Mesothelial cell of epicardium (in vitro differentiated cells): ENCODE data around the gene RB1. TPM values are rescaled to one million over a fixed set of nuclear protein-coding genes. Genes with fewer than 3 reads are reported as not detected.

Experiments used
- DNase-seq, 2 experiments: peaks; one replicate each; pipeline ENCODE4 v3.0.0; 2021; ENCODE audit warnings: low spot score in 2 of 2; ENCODE audit not compliant: unreplicated experiment in 2 of 2
- H3K27ac Mint-ChIP-seq: 2 replicates; pipeline ENCODE4 v1.8.0; 2021; ENCODE audit warnings: mixed read lengths
- H3K27me3 Mint-ChIP-seq: 2 replicates; pipeline ENCODE4 v1.8.0; 2021; ENCODE audit warnings: low read depth, mixed read lengths
- H3K36me3 Mint-ChIP-seq: 2 replicates; pipeline ENCODE4 v1.8.0; 2021; ENCODE audit warnings: mixed read lengths
- H3K4me1 Mint-ChIP-seq: 2 replicates; pipeline ENCODE4 v1.8.0; 2021; ENCODE audit warnings: mixed read lengths
- H3K4me3 Mint-ChIP-seq: 2 replicates; pipeline ENCODE4 v1.8.0; 2021; ENCODE audit warnings: mild to moderate bottlenecking, moderate library complexity, mixed read lengths
- H3K9me3 Mint-ChIP-seq: 2 replicates; pipeline ENCODE4 v1.8.0; 2021; ENCODE audit warnings: mixed read lengths
- CTCF ChIP-seq: fragments of 200-600 bp; sonication (generic); IDR thresholded peaks from one replicate; pipeline ENCODE4 v1.5.0; 2021; ENCODE audit warnings: antibody characterized with exemption; ENCODE audit not compliant: unreplicated experiment
- total RNA-seq: library from RNA; stranded (reverse); gene quantifications from 3 replicates; pipeline ENCODE4 v1.2.1, GENCODE V29; 2021

RB1 gene
- total RNA-seq, 1 donor from 2014 or later, result 34.7 TPM

- Mint-ChIP-seq H3K36me3 (no peaks in the 10 kb centered on the region), H3K4me3 (no peak overlapping the region), H3K4me1 (peaks cover 49% of the 10 kb centered on the region), H3K27me3 (no peaks in the 10 kb centered on the region), H3K27ac (peak overlapping the region; percentile 75), H3K9me3 (no peaks in the 10 kb centered on the region)
- no peak for TF ChIP-seq CTCF
- DNase-seq, result no peak
These were observed 128.6 kb downstream of the RB1 start for GRCh38 chr13:48431987-48432615.

- Mint-ChIP-seq H3K9me3 (no peaks in the 10 kb centered on the region), H3K36me3 (no peaks in the 10 kb centered on the region), H3K4me3 (no peak overlapping the region), H3K27ac (no peak overlapping the region), H3K27me3 (no peaks in the 10 kb centered on the region), H3K4me1 (peaks cover 57% of the 10 kb centered on the region)
- no peak for TF ChIP-seq CTCF
- no peak for DNase-seq
These were observed 130.6 kb downstream of the RB1 start for GRCh38 chr13:48434200-48434599.

- TF ChIP-seq CTCF, result no peak
- H3K27me3 Mint-ChIP-seq, result no peaks in the 10 kb centered on the region
- peak overlapping the region; percentile 77 for H3K27ac Mint-ChIP-seq
- H3K4me1 Mint-ChIP-seq, result peaks cover 40% of the 10 kb centered on the region
- H3K4me3 Mint-ChIP-seq, result peak overlapping the region; percentile 7
- no peaks in the 10 kb centered on the region for H3K9me3 Mint-ChIP-seq
- no peaks in the 10 kb centered on the region for H3K36me3 Mint-ChIP-seq
- DNase-seq, result no peak
These were observed 133.2 kb downstream of the RB1 start for GRCh38 chr13:48436661-48437288.

GRCh38 chr13:48437371-48437770, 133.8 kb downstream of the RB1 start:
- no peaks in the 10 kb centered on the region for H3K9me3 Mint-ChIP-seq
- H3K4me1 Mint-ChIP-seq, result peaks cover 34% of the 10 kb centered on the region
- DNase-seq, result peak in 1 of 2 experiments; percentile 76
- H3K4me3 Mint-ChIP-seq, result peak overlapping the region; percentile 22
- H3K27me3 Mint-ChIP-seq, result no peaks in the 10 kb centered on the region
- H3K36me3 Mint-ChIP-seq, result no peaks in the 10 kb centered on the region
- H3K27ac Mint-ChIP-seq, result peak overlapping the region; percentile 93
- TF ChIP-seq CTCF, result no peak

GRCh38 chr13:48443442-48444208, 140.1 kb downstream of the RB1 start:
- Mint-ChIP-seq H3K9me3 (no peaks in the 10 kb centered on the region), H3K4me3 (no peak overlapping the region), H3K27ac (no peak overlapping the region), H3K4me1 (no peaks in the 10 kb centered on the region), H3K27me3 (no peaks in the 10 kb centered on the region), H3K36me3 (no peaks in the 10 kb centered on the region)
- DNase-seq, result no peak
- TF ChIP-seq CTCF, result no peak
